ENCODE measurements around the gene ALG2.

- no peak for TF ChIP-seq POLR2AphosphoS5 (IDR thresholded peaks at IDR 0.05; ENCODE audit: low read depth, low read length)
- no peak for TF ChIP-seq POLR2A (IDR thresholded peaks at IDR 0.05; ENCODE audit: low read depth, low read length)
- no peak for TF ChIP-seq TAF1 (IDR thresholded peaks at IDR 0.05; ENCODE audit: low read depth, low read length)
- TF ChIP-seq SPI1 (IDR thresholded peaks at IDR 0.05; ENCODE audit: low read depth, low read length): no peak
- TF ChIP-seq POU2F2 (IDR thresholded peaks at IDR 0.05; ENCODE audit: low read depth, low read length): no peak
Measured at GRCh38 chr9:99270491-99270890, 48.7 kb upstream of the ALG2 start.
